Tibial artery (tissue), 4 donors: Measurements from ENCODE around the gene ENOSF1.

Experiments used
- DNase-seq, 2 donors: peaks; one replicate each; pipeline ENCODE4 v3.0.0-alpha.2; 2019
- H3K27ac ChIP-seq, 2 donors: fragments of 200-600 bp; sonication (generic) in 1 of 2; 1 replicate in 1 of 2; 2 replicates in 1 of 2; pipeline ENCODE4 v1.5.1; 2018 to 2019; ENCODE audit warnings: mild to moderate bottlenecking in 1 of 2
- H3K27me3 ChIP-seq, 2 donors: fragments of 200-600 bp; sonication (generic) in 1 of 2; one replicate each; pipeline versions ENCODE4 v1.5.1 to v1.6.0; 2016 to 2019
- H3K36me3 ChIP-seq, 3 donors: fragments of 200-600 bp; sonication (generic) in 2 of 3; one replicate each; pipeline ENCODE4 v1.5.1; 2016 to 2019; ENCODE audit warnings: mild to moderate bottlenecking in 2 of 3
- H3K4me1 ChIP-seq, 4 donors: fragments of 200-600 bp; sonication (generic) in 2 of 4; 1 replicate in 3 of 4; 2 replicates in 1 of 4; pipeline ENCODE4 v1.5.1; 2016 to 2019
- H3K4me3 ChIP-seq, 2 donors: fragments of 200-600 bp; sonication (generic) in 1 of 2; 1 replicate in 1 of 2; 2 replicates in 1 of 2; pipeline ENCODE4 v1.5.1; 2018 to 2019; ENCODE audit warnings: mild to moderate bottlenecking in 2 of 2
- H3K9me3 ChIP-seq, 3 donors: fragments of 200-600 bp; sonication (generic) in 1 of 3; one replicate each; pipeline ENCODE4 v1.5.1; 2016 to 2019
- CTCF ChIP-seq, 2 experiments: fragments of 200-600 bp in 1 of 2; fragments of 450-650 bp in 1 of 2; IDR thresholded peaks; one replicate each; pipeline ENCODE4 v1.5.1; 2017 to 2019; ENCODE audit warnings: antibody characterized with exemption in 2 of 2, mild to moderate bottlenecking in 1 of 2, moderate library complexity in 1 of 2
- intact Hi-C: fragments of 100-400 bp; cut with DNase I; formaldehyde crosslinking; loops from one replicate; pipeline ENCODE4 v1.15.0; 2023; ENCODE audit warnings: low total_unique reads

Gene ENOSF1

GRCh38 chr18:657311-658000, 55.0 kb downstream of the ENOSF1 start, which contains the start of gene TYMS:
TSS of gene TYMS (plus strand) at chr18:657653. CDS start at chr18:657743, 90 bp downstream.
- no peak for TF ChIP-seq CTCF (IDR thresholded peaks at IDR 0.05)
- peak within 1 kb of the TSS in 1 of 2 donors; percentile 34 for H3K27ac ChIP-seq
- intact Hi-C loops: loop anchor here (10.0 kb wide), 1 partner anchor 57 kb away; the partner anchor contains the start of gene ENOSF1
- H3K4me1 ChIP-seq: peaks cover 0 to 14% (median 7%) of the 10 kb centered on the region in 4 donors
- no peak for DNase-seq
- peaks cover 0 to 14% of the 10 kb centered on the region in 2 donors for H3K27me3 ChIP-seq
- H3K36me3 ChIP-seq: no peaks in the 10 kb centered on the region
- no peaks in the 10 kb centered on the region for H3K9me3 ChIP-seq
- H3K4me3 ChIP-seq: peak within 1 kb of the TSS; percentile 64 to 81

GRCh38 chr18:655445-655844, 57.0 kb downstream of the ENOSF1 start:
- intact Hi-C loops: loop anchor here (10.0 kb wide), 1 partner anchor 59 kb away; the partner anchor contains the start of gene ENOSF1
- peaks cover 0 to 14% of the 10 kb centered on the region in 2 donors for H3K27me3 ChIP-seq
- no peaks in the 10 kb centered on the region for H3K36me3 ChIP-seq
- H3K27ac ChIP-seq: no peak overlapping the region
- peaks cover 0 to 14% (median 7%) of the 10 kb centered on the region in 4 donors for H3K4me1 ChIP-seq
- TF ChIP-seq CTCF (IDR thresholded peaks at IDR 0.05): no peak
- H3K9me3 ChIP-seq: no peaks in the 10 kb centered on the region
- no peak overlapping the region for H3K4me3 ChIP-seq
- no peak for DNase-seq

- H3K4me1 ChIP-seq: peaks cover 0 to 14% (median 7%) of the 10 kb centered on the region in 4 donors
- no peaks in the 10 kb centered on the region for H3K36me3 ChIP-seq
- no peak for TF ChIP-seq CTCF (IDR thresholded peaks at IDR 0.05)
- intact Hi-C loops: loop anchor here (10.0 kb wide), 1 partner anchor 60 kb away; the partner anchor contains the start of gene ENOSF1
- no peak overlapping the region for H3K27ac ChIP-seq
- peaks cover 0 to 9% of the 10 kb centered on the region in 2 donors for H3K27me3 ChIP-seq
- DNase-seq: no peak
- no peak overlapping the region for H3K4me3 ChIP-seq
- H3K9me3 ChIP-seq: no peaks in the 10 kb centered on the region
Observed at GRCh38 chr18:654601-655000, 57.8 kb downstream of the ENOSF1 start.

GRCh38 chr18:653512-653911, 58.9 kb downstream of the ENOSF1 start:
- no peak for DNase-seq
- Histone ChIP-seq H3K36me3 (no peaks in the 10 kb centered on the region), H3K4me3 (no peak overlapping the region), H3K9me3 (no peaks in the 10 kb centered on the region), H3K27ac (no peak overlapping the region), H3K4me1 (peaks cover 0 to 11% (median 4%) of the 10 kb centered on the region in 4 donors), H3K27me3 (peaks cover 0 to 3% of the 10 kb centered on the region in 2 donors)
- intact Hi-C loops: loop anchor here (10.0 kb wide), 1 partner anchor 61 kb away; the partner anchor contains the start of gene ENOSF1
- TF ChIP-seq CTCF (IDR thresholded peaks at IDR 0.05): no peak

GRCh38 chr18:652131-652530, 60.3 kb downstream of the ENOSF1 start:
- no peaks in the 10 kb centered on the region for H3K36me3 ChIP-seq
- peaks cover 0 to 2% (median under 1%) of the 10 kb centered on the region in 4 donors for H3K4me1 ChIP-seq
- intact Hi-C loops: loop anchor here (10.0 kb wide), 1 partner anchor 63 kb away; the partner anchor contains the start of gene ENOSF1
- TF ChIP-seq CTCF (IDR thresholded peaks at IDR 0.05): no peak
- no peak for DNase-seq
- H3K4me3 ChIP-seq: no peak overlapping the region
- H3K27ac ChIP-seq: no peak overlapping the region
- H3K9me3 ChIP-seq: no peaks in the 10 kb centered on the region
- peaks cover 0 to 3% of the 10 kb centered on the region in 2 donors for H3K27me3 ChIP-seq
